GM18907 (cell line): Measurements from ENCODE around the gene SAMHD1.
"Not testable (repeated sequence)": the region's sequence is repeated elsewhere in the genome, so short reads cannot be mapped to it uniquely, and the experiment has no call there.

Source experiments
- ATAC-seq: cut with Tn5 transposase; IDR thresholded peaks from one replicate; pipeline ENCODE4 v1.9.1; 2021; ENCODE audit warnings: mild to moderate bottlenecking, moderate library complexity; ENCODE audit not compliant: unreplicated experiment

SAMHD1 gene

GRCh38 chr20:36951198-36951978 lies at the start of gene SAMHD1:
TSS of gene SAMHD1 (minus strand) at chr20:36951708. CDS start at chr20:36951643, 65 bp downstream.
- peak; percentile 89 for ATAC-seq

- not testable (repeated sequence) for ATAC-seq
Observed at GRCh38 chr20:37000171-37000570, 48.7 kb upstream of the SAMHD1 start.

GRCh38 chr20:36998652-36999051 lies 47.1 kb upstream of the SAMHD1 start:
- ATAC-seq, result no peak

GRCh38 chr20:36997121-36997520 lies 45.6 kb upstream of the SAMHD1 start:
- ATAC-seq, result no peak

GRCh38 chr20:36994221-36994620 lies 42.7 kb upstream of the SAMHD1 start:
- not testable (repeated sequence) for ATAC-seq

GRCh38 chr20:36992802-36993334 lies 41.4 kb upstream of the SAMHD1 start:
- ATAC-seq, result no peak

GRCh38 chr20:36991703-36992102 lies 40.2 kb upstream of the SAMHD1 start:
- no peak for ATAC-seq

- no peak for ATAC-seq
Observed at GRCh38 chr20:36989797-36990196, 38.3 kb upstream of the SAMHD1 start.

GRCh38 chr20:36988494-36988966 lies 37.0 kb upstream of the SAMHD1 start:
- no peak for ATAC-seq

- ATAC-seq, result no peak
Observed at GRCh38 chr20:36984257-36984638, 32.7 kb upstream of the SAMHD1 start.

GRCh38 chr20:36975099-36975818 lies 23.8 kb upstream of the SAMHD1 start:
- ATAC-seq, result no peak

GRCh38 chr20:36974660-36975059 lies 23.2 kb upstream of the SAMHD1 start:
- no peak for ATAC-seq

- ATAC-seq, result no peak
Observed at GRCh38 chr20:36971103-36971502, 19.6 kb upstream of the SAMHD1 start.

- no peak for ATAC-seq
Observed at GRCh38 chr20:36969478-36970186, 18.1 kb upstream of the SAMHD1 start.

GRCh38 chr20:36969051-36969450 lies 17.5 kb upstream of the SAMHD1 start:
- no peak for ATAC-seq

GRCh38 chr20:36967636-36968035 lies 16.1 kb upstream of the SAMHD1 start:
- ATAC-seq, result no peak

- ATAC-seq, result not testable (repeated sequence)
Observed at GRCh38 chr20:36966965-36967364, 15.5 kb upstream of the SAMHD1 start.

GRCh38 chr20:36962354-36962941 lies 10.9 kb upstream of the SAMHD1 start:
- ATAC-seq, result not testable (repeated sequence)

GRCh38 chr20:36959242-36959641 lies 7.7 kb upstream of the SAMHD1 start:
- no peak for ATAC-seq

- ATAC-seq, result no peak
Observed at GRCh38 chr20:36957875-36958667, 6.6 kb upstream of the SAMHD1 start.
